Osteocyte (in vitro differentiated cells): ENCODE results near the gene ZIC1. TPM values are rescaled to one million over a fixed set of nuclear protein-coding genes. Genes with fewer than 3 reads are reported as not detected.

Experiments used
- DNase-seq: peaks from one replicate; pipeline ENCODE4 v3.0.0; 2021; ENCODE audit warnings: mixed read lengths; ENCODE audit not compliant: unreplicated experiment; ENCODE audit errors: extremely low spot score
- H3K27ac Mint-ChIP-seq: one replicate; pipeline ENCODE4 v1.8.0; 2021; ENCODE audit warnings: mild to moderate bottlenecking, mixed read lengths; ENCODE audit not compliant: unreplicated experiment
- H3K27me3 Mint-ChIP-seq: one replicate; pipeline ENCODE4 v1.8.0; 2021; ENCODE audit warnings: mixed read lengths; ENCODE audit not compliant: unreplicated experiment
- H3K36me3 Mint-ChIP-seq: one replicate; pipeline ENCODE4 v1.8.0; 2021; ENCODE audit warnings: mixed read lengths; ENCODE audit not compliant: unreplicated experiment
- H3K4me1 Mint-ChIP-seq: one replicate; pipeline ENCODE4 v1.8.0; 2021; ENCODE audit warnings: mixed read lengths; ENCODE audit not compliant: unreplicated experiment
- H3K4me3 Mint-ChIP-seq: one replicate; pipeline ENCODE4 v1.8.0; 2021; ENCODE audit warnings: mild to moderate bottlenecking, moderate library complexity, mixed read lengths; ENCODE audit not compliant: unreplicated experiment
- H3K9me3 Mint-ChIP-seq: one replicate; pipeline ENCODE4 v1.8.0; 2021; ENCODE audit warnings: mixed read lengths; ENCODE audit not compliant: unreplicated experiment
- CTCF ChIP-seq: fragments of 200-600 bp; sonication (generic); IDR thresholded peaks from 2 replicates; pipeline ENCODE4 v1.5.0; 2021; ENCODE audit warnings: antibody characterized with exemption, mild to moderate bottlenecking, moderate library complexity
- total RNA-seq: library from RNA; stranded (reverse); gene quantifications from 2 replicates; pipeline ENCODE4 v1.2.1, GENCODE V29; 2021

ZIC1 gene
- total RNA-seq, 1 donor from 2014 or later: 89.9 TPM

DNA sequence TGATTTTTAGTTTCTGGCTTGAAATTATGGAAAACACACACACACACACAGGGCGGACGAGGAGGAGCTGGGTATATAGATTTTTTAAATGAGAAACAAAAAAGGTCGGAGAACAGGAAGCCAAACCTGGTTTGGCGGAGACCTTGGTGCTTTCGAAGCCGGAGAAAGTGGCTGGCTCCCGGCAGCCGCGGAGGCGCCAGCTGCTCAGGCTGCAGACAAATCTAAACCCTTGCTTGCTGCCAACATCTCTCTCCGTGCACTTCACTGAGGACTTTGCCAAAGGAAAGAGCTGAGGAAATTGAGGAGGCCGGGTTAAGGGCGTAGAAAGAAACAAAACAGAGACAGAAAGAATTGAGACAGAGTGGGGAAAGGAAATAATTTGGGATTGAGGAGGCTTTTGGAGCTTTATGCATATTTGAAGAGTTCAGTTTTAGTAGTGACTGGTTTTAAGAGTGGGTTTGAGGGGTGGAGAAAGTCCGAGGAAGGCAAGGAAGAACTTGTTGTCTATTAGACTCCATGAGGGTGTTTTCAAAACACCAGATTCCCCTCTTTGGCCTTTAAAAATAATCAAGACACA is 2.2 kb downstream of the ZIC1 start:
- H3K4me1 Mint-ChIP-seq: peaks cover 47% of the 10 kb centered on the region
- peaks cover 42% of the 10 kb centered on the region for H3K36me3 Mint-ChIP-seq
- DNase-seq: no peak
- H3K4me3 Mint-ChIP-seq: peak overlapping the region; percentile 85
- H3K9me3 Mint-ChIP-seq: no peaks in the 10 kb centered on the region
- TF ChIP-seq CTCF: no peak
- H3K27me3 Mint-ChIP-seq: no peaks in the 10 kb centered on the region
- H3K27ac Mint-ChIP-seq: peak overlapping the region; percentile 91

- TF ChIP-seq CTCF: no peak
- peak overlapping the region; percentile 85 for H3K4me3 Mint-ChIP-seq
- peaks cover 43% of the 10 kb centered on the region for H3K36me3 Mint-ChIP-seq
- H3K27me3 Mint-ChIP-seq: no peaks in the 10 kb centered on the region
- H3K27ac Mint-ChIP-seq: peak overlapping the region; percentile 91
- no peaks in the 10 kb centered on the region for H3K9me3 Mint-ChIP-seq
- H3K4me1 Mint-ChIP-seq: peaks cover 43% of the 10 kb centered on the region
- no peak for DNase-seq
Measured at GRCh38 chr3:147411815-147412241, 2.7 kb downstream of the ZIC1 start.

DNA sequence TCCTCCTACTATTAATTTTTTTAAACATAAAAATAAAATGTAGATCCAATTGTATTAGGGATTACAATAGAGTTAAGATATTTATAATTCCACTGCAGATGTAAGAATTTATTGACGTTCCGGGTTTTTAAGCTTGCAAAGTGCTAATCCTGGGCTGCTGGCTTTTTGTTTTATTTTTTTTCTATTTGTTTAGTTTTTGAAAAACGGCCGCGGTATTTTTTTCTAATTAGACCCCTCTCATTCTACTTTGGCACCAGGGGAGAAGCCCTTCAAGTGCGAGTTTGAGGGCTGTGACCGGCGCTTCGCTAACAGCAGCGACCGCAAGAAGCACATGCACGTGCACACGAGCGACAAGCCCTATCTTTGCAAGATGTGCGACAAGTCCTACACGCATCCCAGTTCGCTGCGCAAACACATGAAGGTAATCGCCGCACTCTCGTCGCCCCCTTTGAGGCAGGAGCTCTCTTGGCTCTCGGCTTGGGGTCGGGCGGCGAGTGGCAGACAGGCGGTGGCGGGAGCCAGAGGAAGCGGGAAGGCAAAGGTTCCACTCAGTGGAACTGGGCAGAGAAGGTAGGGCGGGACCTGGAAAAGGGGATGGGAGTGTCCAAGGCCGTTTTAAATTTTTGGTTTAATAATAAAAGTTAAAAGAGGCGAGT is 3.2 kb downstream of the ZIC1 start:
- H3K4me1 Mint-ChIP-seq: peaks cover 42% of the 10 kb centered on the region

DNA sequence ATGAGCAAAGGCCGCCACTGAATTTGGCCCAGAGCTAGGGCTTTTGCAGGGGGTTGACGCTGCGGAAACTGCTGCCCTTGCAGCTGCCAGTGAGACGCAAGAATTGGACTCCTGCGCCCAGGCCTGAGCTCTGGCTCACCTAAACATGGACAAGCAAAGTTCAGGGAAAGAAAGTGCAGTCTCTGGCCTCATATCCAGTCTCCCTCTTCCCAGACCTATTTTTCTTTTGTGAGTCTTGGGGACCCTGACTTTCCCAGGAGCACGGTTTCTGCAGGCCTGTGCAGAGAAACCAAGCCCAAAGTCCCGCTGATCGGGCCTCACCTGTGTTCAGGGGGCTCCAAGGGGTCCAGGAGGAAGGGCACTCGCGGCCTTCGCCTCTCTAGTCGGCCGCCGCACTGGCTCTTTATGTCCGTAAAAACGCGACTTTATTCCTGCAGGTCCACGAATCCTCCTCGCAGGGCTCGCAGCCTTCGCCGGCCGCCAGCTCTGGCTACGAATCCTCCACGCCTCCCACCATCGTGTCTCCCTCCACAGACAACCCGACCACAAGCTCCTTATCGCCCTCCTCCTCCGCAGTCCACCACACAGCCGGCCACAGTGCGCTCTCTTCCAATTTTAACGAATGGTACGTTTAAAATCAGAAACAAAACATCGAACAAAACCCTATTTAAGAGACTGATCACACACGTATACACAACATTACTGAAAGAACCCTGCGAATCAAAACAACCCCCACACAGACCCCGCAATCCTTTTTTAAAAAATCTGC is 3.9 kb downstream of the ZIC1 start:
- peaks cover 47% of the 10 kb centered on the region for H3K36me3 Mint-ChIP-seq
- peak overlapping the region; percentile 85 for H3K4me3 Mint-ChIP-seq
- DNase-seq: no peak
- no peaks in the 10 kb centered on the region for H3K27me3 Mint-ChIP-seq
- no peak for TF ChIP-seq CTCF
- peaks cover 42% of the 10 kb centered on the region for H3K4me1 Mint-ChIP-seq
- no peaks in the 10 kb centered on the region for H3K9me3 Mint-ChIP-seq
- peak overlapping the region; percentile 91 for H3K27ac Mint-ChIP-seq

More for the DNA sequence above, 3.2 kb downstream of the ZIC1 start:
- Mint-ChIP-seq H3K36me3 (peaks cover 43% of the 10 kb centered on the region), H3K4me3 (peak overlapping the region; percentile 85), H3K27me3 (no peaks in the 10 kb centered on the region), H3K9me3 (no peaks in the 10 kb centered on the region), H3K27ac (peak overlapping the region; percentile 91)
- TF ChIP-seq CTCF: no peak
- DNase-seq: no peak
